GM19043 (cell line): ENCODE results near the gene TRAF4.
A peak's percentile ranks its signal among the peaks of the same experiment; 100 is the strongest.

Experiments used
- ATAC-seq: cut with Tn5 transposase; IDR thresholded peaks from one replicate; pipeline ENCODE4 v1.9.1; 2021; ENCODE audit warnings: low read depth; ENCODE audit not compliant: unreplicated experiment

Gene TRAF4

GRCh38 chr17:28745786-28746411 lies 2.1 kb downstream of the TRAF4 start:
- no peak for ATAC-seq

GRCh38 chr17:28746611-28747050 lies 2.8 kb downstream of the TRAF4 start:
- no peak for ATAC-seq

- ATAC-seq: no peak
Measured at GRCh38 chr17:28747051-28747691, 3.4 kb downstream of the TRAF4 start.

GRCh38 chr17:28747801-28748750 lies 4.3 kb downstream of the TRAF4 start:
- ATAC-seq: no peak

GRCh38 chr17:28748852-28749515 lies 5.2 kb downstream of the TRAF4 start:
- no peak for ATAC-seq

- ATAC-seq: no peak
Measured at GRCh38 chr17:28749516-28750177, 5.8 kb downstream of the TRAF4 start.

GRCh38 chr17:28750178-28751047 lies 6.6 kb downstream of the TRAF4 start:
- peak; percentile 71 for ATAC-seq

- no peak for ATAC-seq
Measured at GRCh38 chr17:28751600-28752366, 8.0 kb downstream of the TRAF4 start.

GRCh38 chr17:28755486-28755885 lies 11.7 kb downstream of the TRAF4 start:
- ATAC-seq: no peak

- ATAC-seq: no peak
Measured at GRCh38 chr17:28756049-28756804, 12.4 kb downstream of the TRAF4 start.

GRCh38 chr17:28758411-28759121 lies 14.8 kb downstream of the TRAF4 start:
- no peak for ATAC-seq

- no peak for ATAC-seq
Measured at GRCh38 chr17:28759256-28759865, 15.6 kb downstream of the TRAF4 start.

GRCh38 chr17:28760601-28761562 lies 17.1 kb downstream of the TRAF4 start:
- no peak for ATAC-seq

GRCh38 chr17:28763137-28763799 lies 19.5 kb downstream of the TRAF4 start:
- ATAC-seq: no peak

- ATAC-seq: no peak
Measured at GRCh38 chr17:28763804-28764266, 20.0 kb downstream of the TRAF4 start.
